ENCODE data around the gene ALK. TPM values are rescaled to one million over a fixed set of nuclear protein-coding genes. Genes with fewer than 3 reads are reported as not detected.

ALK gene
- total and polyA plus RNA-seq, 2 experiments from 2014 or later: 0.35 TPM; not detected in 1

- H3K9me2 ChIP-seq (ENCODE audit: insufficient read depth): no peaks in the 10 kb centered on the region; the same call in 1 of the 2 replicates
- H3K36me3 Mint-ChIP-seq (ENCODE audit: low read depth): no peaks in the 10 kb centered on the region
- TF ChIP-seq, protein P1, sequence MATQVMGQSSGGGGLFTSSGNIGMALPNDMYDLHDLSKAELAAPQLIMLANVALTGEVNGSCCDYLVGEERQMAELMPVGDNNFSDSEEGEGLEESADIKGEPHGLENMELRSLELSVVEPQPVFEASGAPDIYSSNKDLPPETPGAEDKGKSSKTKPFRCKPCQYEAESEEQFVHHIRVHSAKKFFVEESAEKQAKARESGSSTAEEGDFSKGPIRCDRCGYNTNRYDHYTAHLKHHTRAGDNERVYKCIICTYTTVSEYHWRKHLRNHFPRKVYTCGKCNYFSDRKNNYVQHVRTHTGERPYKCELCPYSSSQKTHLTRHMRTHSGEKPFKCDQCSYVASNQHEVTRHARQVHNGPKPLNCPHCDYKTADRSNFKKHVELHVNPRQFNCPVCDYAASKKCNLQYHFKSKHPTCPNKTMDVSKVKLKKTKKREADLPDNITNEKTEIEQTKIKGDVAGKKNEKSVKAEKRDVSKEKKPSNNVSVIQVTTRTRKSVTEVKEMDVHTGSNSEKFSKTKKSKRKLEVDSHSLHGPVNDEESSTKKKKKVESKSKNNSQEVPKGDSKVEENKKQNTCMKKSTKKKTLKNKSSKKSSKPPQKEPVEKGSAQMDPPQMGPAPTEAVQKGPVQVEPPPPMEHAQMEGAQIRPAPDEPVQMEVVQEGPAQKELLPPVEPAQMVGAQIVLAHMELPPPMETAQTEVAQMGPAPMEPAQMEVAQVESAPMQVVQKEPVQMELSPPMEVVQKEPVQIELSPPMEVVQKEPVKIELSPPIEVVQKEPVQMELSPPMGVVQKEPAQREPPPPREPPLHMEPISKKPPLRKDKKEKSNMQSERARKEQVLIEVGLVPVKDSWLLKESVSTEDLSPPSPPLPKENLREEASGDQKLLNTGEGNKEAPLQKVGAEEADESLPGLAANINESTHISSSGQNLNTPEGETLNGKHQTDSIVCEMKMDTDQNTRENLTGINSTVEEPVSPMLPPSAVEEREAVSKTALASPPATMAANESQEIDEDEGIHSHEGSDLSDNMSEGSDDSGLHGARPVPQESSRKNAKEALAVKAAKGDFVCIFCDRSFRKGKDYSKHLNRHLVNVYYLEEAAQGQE (IDR thresholded peaks at IDR 0.05; ENCODE audit: unreplicated experiment): no peak
- no peak for TF ChIP-seq ZNF114 (CRISPR knock-in tag; IDR thresholded peaks at IDR 0.05)
- no peak for TF ChIP-seq POLR2AphosphoS5 (IDR thresholded peaks at IDR 0.05; ENCODE audit: low read depth)
- no peak for TF ChIP-seq ZNF462 (CRISPR knock-in tag; IDR thresholded peaks at IDR 0.05)
- no peak for TF ChIP-seq ZNF331 (CRISPR knock-in tag; IDR thresholded peaks at IDR 0.05; ENCODE audit: low read depth)
- TF ChIP-seq CREB1 (CRISPR knock-in tag; IDR thresholded peaks at IDR 0.05; ENCODE audit: low read depth): no peak
- no peak for TF ChIP-seq CTCF (conservative IDR thresholded peaks at IDR 0.05; ENCODE audit: low read depth in 2 of 2)
- no peak for TF ChIP-seq NANOG (IDR thresholded peaks at IDR 0.05; ENCODE audit: borderline replicate concordance)
- TF ChIP-seq, protein P2, sequence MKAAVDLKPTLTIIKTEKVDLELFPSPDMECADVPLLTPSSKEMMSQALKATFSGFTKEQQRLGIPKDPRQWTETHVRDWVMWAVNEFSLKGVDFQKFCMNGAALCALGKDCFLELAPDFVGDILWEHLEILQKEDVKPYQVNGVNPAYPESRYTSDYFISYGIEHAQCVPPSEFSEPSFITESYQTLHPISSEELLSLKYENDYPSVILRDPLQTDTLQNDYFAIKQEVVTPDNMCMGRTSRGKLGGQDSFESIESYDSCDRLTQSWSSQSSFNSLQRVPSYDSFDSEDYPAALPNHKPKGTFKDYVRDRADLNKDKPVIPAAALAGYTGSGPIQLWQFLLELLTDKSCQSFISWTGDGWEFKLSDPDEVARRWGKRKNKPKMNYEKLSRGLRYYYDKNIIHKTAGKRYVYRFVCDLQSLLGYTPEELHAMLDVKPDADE (IDR thresholded peaks at IDR 0.05): no peak
- no peak for TF ChIP-seq STAT1 (IDR thresholded peaks at IDR 0.05; ENCODE audit: unreplicated experiment)
- no peak for TF ChIP-seq EZH2phosphoT487 (IDR thresholded peaks at IDR 0.05; ENCODE audit: unreplicated experiment)
These were observed 104.7 kb downstream of the ALK start for GRCh38 chr2:29816651-29817050.

More at GRCh38 chr2:29816651-29817050, 104.7 kb downstream of the ALK start:
- H3K4me2 ChIP-seq: no peak overlapping the region
- H3K4me1 ChIP-seq (ENCODE audit: insufficient read depth): no peaks in the 10 kb centered on the region; the same call in none of the 2 replicates
- no peak overlapping the region for H3K4me3 Mint-ChIP-seq
- H3K79me2 ChIP-seq (replicated peaks; ENCODE audit: insufficient read depth): no peaks in the 10 kb centered on the region
- peaks cover 14% of the 10 kb centered on the region; the same call in 2 of the 3 replicates for H3K4me1 Mint-ChIP-seq
- no peaks in the 10 kb centered on the region for H3K36me3 ChIP-seq (ENCODE audit: insufficient read depth)
- no peaks in the 10 kb centered on the region for H3F3A ChIP-seq (replicated peaks; ENCODE audit: low read depth)
- no peaks in the 10 kb centered on the region for H3K9me3 Mint-ChIP-seq
- ATAC-seq (no peak), DNase-seq (ENCODE audit: low spot score) (no peak)
- no peak overlapping the region for H3K27ac Mint-ChIP-seq
- no peaks in the 10 kb centered on the region for H3K27me3 ChIP-seq (ENCODE audit: insufficient read depth)
- H4K20me1 ChIP-seq (replicated peaks; ENCODE audit: insufficient read depth): no peaks in the 10 kb centered on the region
- 0 out of 2 replicates have a peak overlapping the region, but pooled peaks have one; percentile 7 for H2AFZ ChIP-seq
- no peaks in the 10 kb centered on the region for H3K27me3 Mint-ChIP-seq (ENCODE audit: insufficient read depth, low read depth, poor library complexity)
- H3K27ac ChIP-seq (ENCODE audit: low read depth): no peak overlapping the region
- H3K4me3 ChIP-seq: no peak overlapping the region
